GM21367 (cell line): ENCODE results near the gene DCDC2C.
"Not testable (repeated sequence)": the region's sequence is repeated elsewhere in the genome, so short reads cannot be mapped to it uniquely, and the experiment has no call there.

ENCODE experiments used
- ATAC-seq: cut with Tn5 transposase; IDR thresholded peaks from one replicate; pipeline ENCODE4 v1.9.1; 2021; ENCODE audit not compliant: unreplicated experiment

The DCDC2C gene

GRCh38 chr2:3814706-3815245 is 111.4 kb downstream of the DCDC2C start:
- no peak for ATAC-seq

GRCh38 chr2:3817144-3817543 is 113.8 kb downstream of the DCDC2C start:
- not testable (repeated sequence) for ATAC-seq

GRCh38 chr2:3823748-3824147 is 120.4 kb downstream of the DCDC2C start:
- ATAC-seq, result no peak

DNA sequence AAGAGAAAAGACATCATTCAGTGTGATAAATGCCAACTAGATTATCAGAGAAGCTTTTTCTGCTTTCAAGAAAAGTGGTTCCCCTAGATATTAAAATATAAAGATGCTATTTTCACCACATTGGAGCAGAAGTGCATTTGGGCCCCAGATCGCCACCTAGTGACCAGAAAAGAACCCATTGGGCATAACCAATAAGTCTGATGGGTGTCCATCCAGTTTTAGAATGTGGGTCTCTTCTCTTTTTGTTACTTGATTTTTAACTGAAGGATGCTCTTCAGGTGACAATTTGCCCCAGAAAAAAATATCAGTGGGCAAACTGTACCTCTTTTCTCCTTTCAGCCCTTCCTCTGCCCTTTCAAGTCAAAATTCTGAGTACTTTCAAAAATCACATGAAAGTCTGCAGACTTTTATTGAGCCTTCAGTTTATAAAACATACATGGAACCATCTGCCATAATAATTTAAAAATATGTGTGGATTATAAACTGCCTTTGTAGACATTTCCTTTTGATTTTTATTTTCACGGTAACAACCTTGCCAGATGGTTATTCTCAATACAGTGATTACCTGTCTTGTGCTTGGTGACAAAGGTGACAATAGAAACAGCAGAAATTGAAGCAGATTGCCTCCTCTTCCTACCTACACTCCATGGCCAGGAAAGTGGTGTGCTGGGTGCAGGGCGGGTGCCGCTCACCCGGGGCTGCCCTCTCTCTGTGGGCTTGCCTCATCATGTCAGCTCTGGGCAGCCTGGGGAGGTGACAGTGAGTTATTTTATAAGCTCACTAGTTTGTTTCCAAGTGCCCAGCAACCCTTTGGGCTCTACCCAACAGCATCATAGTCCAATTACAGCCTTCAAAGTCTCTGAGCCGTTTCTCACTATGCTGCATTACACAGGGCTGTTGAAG is 124.5 kb downstream of the DCDC2C start:
- ATAC-seq, result no peak

DNA sequence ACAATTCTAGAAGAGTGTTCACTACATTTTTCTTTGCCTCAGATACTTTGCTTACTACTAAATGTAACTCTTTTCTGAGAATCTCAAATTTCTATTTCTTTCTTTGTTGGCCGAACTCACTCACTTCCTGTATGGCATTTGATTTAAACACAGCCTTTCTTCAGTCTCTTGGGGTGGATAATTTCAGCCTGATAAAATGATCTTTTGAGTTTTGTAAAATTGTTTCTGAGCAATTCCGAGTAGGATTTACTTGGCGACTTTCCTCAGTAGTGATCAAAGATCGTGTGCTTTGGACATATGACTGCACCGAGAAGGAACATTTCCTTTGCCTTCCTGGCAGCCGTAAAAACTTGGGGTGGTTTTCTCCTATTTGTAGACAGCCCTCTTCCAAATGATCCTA is 127.4 kb downstream of the DCDC2C start:
- no peak for ATAC-seq

DNA sequence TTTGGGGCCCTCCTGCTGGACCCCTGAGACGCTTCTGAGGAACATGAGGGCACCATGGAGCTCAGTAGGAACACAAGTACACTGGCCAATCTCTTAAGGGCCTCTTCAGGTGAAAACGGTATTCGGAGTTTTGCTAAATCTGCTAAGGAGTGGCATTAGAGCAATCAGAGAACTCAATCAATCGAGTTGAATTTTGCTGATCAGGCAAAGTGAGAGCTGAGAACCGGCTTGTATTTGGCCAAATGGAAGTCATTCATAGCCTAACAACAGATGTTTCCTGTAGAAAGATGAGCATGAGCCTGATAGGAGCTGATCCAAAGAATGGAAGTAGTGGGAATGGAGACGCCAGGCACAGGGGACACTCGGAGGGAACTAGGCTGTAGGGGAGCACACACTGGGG is 133.7 kb downstream of the DCDC2C start:
- ATAC-seq, result no peak

GRCh38 chr2:3838348-3838747 is 135.0 kb downstream of the DCDC2C start:
- no peak for ATAC-seq

- no peak for ATAC-seq
Observed at GRCh38 chr2:3839476-3839875, 136.1 kb downstream of the DCDC2C start.

- ATAC-seq, result no peak
Observed at GRCh38 chr2:3840611-3841155, 137.3 kb downstream of the DCDC2C start.

- ATAC-seq, result no peak
Observed at GRCh38 chr2:3847397-3848052, 144.2 kb downstream of the DCDC2C start.

GRCh38 chr2:3848776-3849175 is 145.4 kb downstream of the DCDC2C start:
- no peak for ATAC-seq

- ATAC-seq, result no peak
Observed at GRCh38 chr2:3849213-3849612, 145.8 kb downstream of the DCDC2C start.

DNA sequence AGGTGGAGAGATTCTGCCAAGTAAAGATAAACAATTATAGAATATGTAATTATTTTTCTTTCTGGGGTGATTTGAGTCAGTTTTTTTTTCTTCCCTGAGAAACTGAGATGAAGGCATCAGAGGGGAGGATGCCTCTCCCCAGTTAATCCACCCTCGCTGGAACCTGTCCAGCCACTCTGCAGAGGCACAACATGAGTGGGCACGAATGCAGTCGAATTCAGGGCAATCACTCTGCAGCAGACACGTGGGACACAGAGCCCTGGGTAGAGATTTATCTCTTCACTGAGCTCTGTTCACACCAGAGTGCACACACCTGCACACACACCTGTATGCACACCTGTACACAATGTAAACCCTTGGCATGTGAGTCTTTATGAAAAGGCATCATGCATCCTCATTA is 154.2 kb downstream of the DCDC2C start:
- ATAC-seq, result no peak

- ATAC-seq, result no peak
Observed at GRCh38 chr2:3864943-3865865, 161.8 kb downstream of the DCDC2C start.

DNA sequence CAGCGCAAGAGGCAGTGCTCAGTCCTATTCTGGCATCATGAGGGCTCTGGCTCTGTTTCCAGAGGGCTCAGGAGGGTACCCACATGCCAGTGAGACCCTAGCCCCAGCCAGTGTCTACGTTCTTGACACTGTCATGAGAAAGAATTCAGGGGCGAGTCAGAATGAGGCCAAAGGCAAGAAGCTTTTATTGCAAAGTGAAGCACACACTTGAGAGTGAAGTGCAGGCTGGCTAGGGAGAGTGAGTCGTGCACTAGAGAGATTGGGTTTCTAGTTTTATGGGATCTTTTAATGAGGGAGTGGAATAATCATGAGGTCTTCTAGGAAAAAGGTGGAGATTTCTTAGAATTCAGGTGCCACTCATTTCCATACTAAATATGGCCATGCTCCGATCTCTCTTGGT is 164.1 kb downstream of the DCDC2C start:
- no peak for ATAC-seq

DNA sequence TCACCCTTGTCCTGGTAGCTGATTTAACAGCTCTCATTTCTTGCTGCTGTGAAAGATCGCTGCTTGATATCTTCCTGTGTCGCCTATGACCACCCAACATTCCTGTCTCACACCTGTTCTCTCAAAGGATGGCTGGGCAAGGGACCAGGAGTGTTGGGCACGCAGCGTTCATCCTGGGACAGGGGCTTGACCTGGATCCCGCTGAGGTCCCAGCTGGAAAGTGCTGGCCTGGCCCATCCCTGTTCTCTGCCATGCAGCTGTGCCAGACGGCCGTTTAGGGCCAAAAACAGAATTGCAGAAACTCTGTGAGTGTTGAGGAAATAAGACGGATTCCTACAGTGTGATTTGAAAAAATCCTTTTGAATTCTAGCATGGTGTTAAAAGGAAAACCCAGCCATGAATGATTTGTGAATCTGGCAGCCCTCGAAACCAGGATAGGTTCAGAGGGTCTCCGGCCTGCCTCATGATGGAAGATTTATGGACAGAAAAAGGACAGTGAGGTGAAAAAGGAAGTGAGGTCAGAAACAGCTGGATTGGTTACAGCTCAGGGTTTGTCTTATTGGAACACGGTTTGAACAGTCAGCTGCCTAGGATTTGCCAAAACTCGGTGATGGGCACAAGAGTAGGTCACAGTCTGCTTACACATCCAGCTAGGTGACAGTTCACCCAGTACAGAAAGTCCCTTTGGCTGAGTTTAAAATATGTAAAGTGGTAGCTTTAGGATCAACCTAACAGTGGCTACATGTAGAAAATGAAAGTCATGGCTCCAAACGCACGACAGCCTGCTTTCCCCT is 164.8 kb downstream of the DCDC2C start:
- no peak for ATAC-seq

- no peak for ATAC-seq
Observed at GRCh38 chr2:3870222-3870621, 166.8 kb downstream of the DCDC2C start.

- ATAC-seq, result no peak
Observed at GRCh38 chr2:3871002-3871401, 167.6 kb downstream of the DCDC2C start.

- no peak for ATAC-seq
Observed at GRCh38 chr2:3872451-3872850, 169.1 kb downstream of the DCDC2C start.

DNA sequence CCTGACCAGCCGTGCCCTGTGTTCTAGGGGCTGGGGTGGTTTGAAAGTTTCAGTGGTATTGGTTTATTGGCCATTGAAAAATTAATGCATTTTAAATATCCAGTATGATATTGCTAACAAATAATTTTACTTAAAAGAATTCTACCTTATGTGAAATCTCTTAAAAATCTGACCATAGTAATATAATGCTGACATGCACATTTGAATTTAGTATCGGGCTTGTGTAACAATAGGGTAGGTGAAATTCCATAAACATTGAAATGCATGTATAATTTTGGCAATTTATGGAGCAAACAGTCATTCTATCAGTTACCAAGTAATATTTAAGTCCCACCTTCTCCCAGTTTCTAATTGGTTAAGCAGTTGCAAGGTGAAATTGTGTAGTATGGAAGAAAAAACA is 170.5 kb downstream of the DCDC2C start:
- no peak for ATAC-seq
